HepG2 (cell line): ENCODE results near the gene SYNE3. TPM values are rescaled to one million over a fixed set of nuclear protein-coding genes. Genes with fewer than 3 reads are reported as not detected.

Experiments used
- ATAC-seq: fragments of 200-7000 bp; cut with Tn5 transposase; 3 replicates; pipeline ENCODE4 v1.9.1; 2020; ENCODE audit warnings: mild to moderate bottlenecking, moderate library complexity
- BruUV-seq: library from RNA; stranded (reverse); fragments of 400-500 nt; replicated peaks from 2 replicates; lab custom pipeline; 2021; lab: Mats Ljungman, UMichigan
- CTCF ChIA-PET: fragments of 300-600 bp; formaldehyde crosslinking; extraction: SDS; loops from one replicate; lab custom pipeline; 2021; ENCODE audit warnings: low total read pairs, inconsistent platforms, low intra/inter-chr PET ratio; lab: Yijun Ruan, JAX
- POLR2A ChIA-PET: fragments of 350-600 bp; sonication (Branson Sonifier 250); formaldehyde crosslinking; loops from one replicate; lab custom pipeline; 2020; ENCODE audit warnings: antibody characterized with exemption, inconsistent platforms; lab: Yijun Ruan, JAX
- DNase-seq: peaks from one replicate; pipeline ENCODE4 v3.0.0-alpha.2; 2015; ENCODE audit warnings: low spot score
- FAIRE-seq: peaks from 3 replicates; lab custom pipeline; 2011; peaks lifted over from hg19 to GRCh38; lab: Jason Lieb, UNC
- H2AFZ ChIP-seq: one replicate; pipeline ENCODE4 v1.6.1; 2011; ENCODE audit warnings: low read length, inconsistent platforms
- H3K27ac ChIP-seq: fragments of 300-600 bp; 3 replicates; pipeline ENCODE4 v1.8.0; 2011; ENCODE audit warnings: mixed run types, mild to moderate bottlenecking, mixed read lengths, low read length, inconsistent platforms; ENCODE audit not compliant: insufficient read depth; ENCODE audit errors: extremely low read length
- H3K27me3 ChIP-seq, 2 experiments: fragments of 200-600 bp in 1 of 2; 2 replicates in 1 of 2; 3 replicates in 1 of 2; pipeline versions ENCODE4 v1.6.0 to v1.8.0; 2011; ENCODE audit warnings: low read length in 2 of 2, mild to moderate bottlenecking in 2 of 2, moderate library complexity in 2 of 2, inconsistent platforms in 1 of 2; ENCODE audit not compliant: insufficient read depth in 2 of 2, control insufficient read depth in 1 of 2
- H3K36me3 ChIP-seq, 2 experiments: fragments of 200-600 bp in 1 of 2; replicated peaks in 1 of 2; 2 replicates in 1 of 2; 3 replicates in 1 of 2; pipeline versions ENCODE4 v1.5.1 to v1.8.0; 2011; ENCODE audit warnings: low read length in 2 of 2, inconsistent platforms in 1 of 2; ENCODE audit not compliant: insufficient read depth in 2 of 2, control insufficient read depth in 1 of 2
- H3K4me1 ChIP-seq: 2 replicates; pipeline ENCODE4 v1.5.1; 2012; ENCODE audit warnings: low read length, inconsistent platforms; ENCODE audit not compliant: insufficient read depth
- H3K4me2 ChIP-seq: 2 replicates; pipeline ENCODE4 v1.6.0; 2011; ENCODE audit warnings: low read depth, low read length, inconsistent platforms
- H3K4me3 ChIP-seq, 3 experiments: fragments of 200-600 bp in 1 of 3; sonication (generic), shearing (Covaris generic) in 1 of 3; replicated peaks in 1 of 3; 2 replicates each; pipeline ENCODE4 v1.5.1; 2011 to 2016; ENCODE audit warnings: low read length in 3 of 3, inconsistent platforms in 2 of 3, low read depth in 2 of 3, mild to moderate bottlenecking in 2 of 3, control low read depth in 1 of 3, mixed read lengths in 1 of 3; ENCODE audit not compliant: insufficient read depth in 1 of 3
- H3K79me2 ChIP-seq: one replicate; pipeline ENCODE4 v1.6.1; 2011; ENCODE audit warnings: low read length, inconsistent platforms; ENCODE audit not compliant: insufficient read depth
- H3K9ac ChIP-seq: 2 replicates; pipeline ENCODE4 v1.6.0; 2011; ENCODE audit warnings: mild to moderate bottlenecking, low read depth, low read length, inconsistent platforms; ENCODE audit not compliant: insufficient read depth
- H3K9me3 ChIP-seq: 2 replicates; pipeline ENCODE4 v1.5.1; 2012; ENCODE audit warnings: mild to moderate bottlenecking, low read length
- H4K20me1 ChIP-seq: 2 replicates; pipeline ENCODE4 v1.6.0; 2011; ENCODE audit warnings: inconsistent platforms, mild to moderate bottlenecking, low read length, moderate library complexity; ENCODE audit not compliant: insufficient read depth
- IRF2 ChIP-seq: IDR thresholded peaks from 2 replicates; pipeline ENCODE4 v1.6.1; 2018; ENCODE audit warnings: missing genetic modification reagents, missing compliant biosample characterization
- NCOA2 ChIP-seq: sonication (generic); formaldehyde crosslinking; IDR thresholded peaks from 2 replicates; pipeline ENCODE4 v1.8.0; 2022; ENCODE audit warnings: inconsistent platforms
- SP1 ChIP-seq, 2 experiments: fragments of 450-650 bp in 1 of 2; sonication (generic) in 1 of 2; formaldehyde crosslinking in 1 of 2; IDR thresholded peaks; 2 replicates each; pipeline versions ENCODE4 v1.4.0 to v1.6.1; 2016 to 2020; ENCODE audit warnings: missing genetic modification reagents in 1 of 2
- YEATS4 ChIP-seq: sonication (generic); formaldehyde crosslinking; IDR thresholded peaks from 2 replicates; pipeline ENCODE4 v1.4.0; 2020; ENCODE audit warnings: missing genetic modification reagents, borderline replicate concordance
- ZFP1 ChIP-seq: IDR thresholded peaks from 2 replicates; pipeline ENCODE4 v1.6.1; 2016
- ZNF616 ChIP-seq: sonication (generic); formaldehyde crosslinking; IDR thresholded peaks from 2 replicates; pipeline ENCODE4 v1.5.0; 2020; ENCODE audit warnings: low read depth, mild to moderate bottlenecking, missing genetic modification reagents
- ZNF713 ChIP-seq: sonication (generic); formaldehyde crosslinking; IDR thresholded peaks from 2 replicates; pipeline ENCODE4 v1.4.0; 2020; ENCODE audit warnings: mild to moderate bottlenecking, missing genetic modification reagents
- WGBS: methylation state at CpG from one replicate; pipeline ENCODE4 v1.1.6; 2017; ENCODE audit warnings: low lambda C conversion rate; 5-methylcytosine and 5-hydroxymethylcytosine counted together
- in situ Hi-C: cut with HindIII; loops from 2 replicates; pipeline ENCODE4 v1.10.0; 2017; ENCODE audit warnings: low pct_unique_long_range_greater_than_20kb; ENCODE audit not compliant: extremely low pct_ligation_motif_present
- intact Hi-C: fragments of 100-400 bp; cut with micrococcal nuclease; formaldehyde crosslinking; loops from one replicate; pipeline ENCODE4 v1.10.0; 2022; ENCODE audit not compliant: unreplicated experiment
- polyA plus RNA-seq, 8 experiments: library from polyadenylated mRNA; depleted of rRNA in 3 of 8; stranded (reverse) in 7 of 8; unstranded in 1 of 8; fragments of >200 nt; fragmentation: Illumina TruSeq in 4 of 8; extraction: Trizol in 4 of 8; gene quantifications; 2 replicates each; pipeline versions ENCODE4 v1.2.1 to v1.2.3, GENCODE V29; 2011 to 2016; ENCODE audit warnings: low read depth in 4 of 8, missing spikeins in 1 of 8, mixed read lengths in 1 of 8; ENCODE audit not compliant: insufficient read depth in 1 of 8
- total RNA-seq, 5 experiments: library from RNA; depleted of rRNA; stranded (reverse); fragments of >200 nt; fragmentation: Illumina TruSeq; extraction: Trizol; gene quantifications; 2 replicates each; pipeline ENCODE4 v1.2.3, GENCODE V29; 2016; ENCODE audit warnings: low read depth in 1 of 5
- TF ChIP-seq, protein P1 (sequence below): sonication (generic); formaldehyde crosslinking; IDR thresholded peaks from 2 replicates; pipeline ENCODE4 v1.8.0; 2022; ENCODE audit warnings: mild to moderate bottlenecking, missing genetic modification reagents, borderline replicate concordance
- TF ChIP-seq, protein P2 (sequence below): sonication (generic); formaldehyde crosslinking; IDR thresholded peaks from 2 replicates; pipeline ENCODE4 v1.8.0; 2022; ENCODE audit warnings: missing genetic modification reagents, mild to moderate bottlenecking, borderline replicate concordance
- TF ChIP-seq, protein P3 (sequence below): sonication (generic); formaldehyde crosslinking; IDR thresholded peaks from 2 replicates; pipeline ENCODE4 v1.4.0; 2020; ENCODE audit warnings: mild to moderate bottlenecking, missing genetic modification reagents, borderline replicate concordance
- TF ChIP-seq, protein P4 (sequence below), 2 experiments: sonication (generic) in 1 of 2; formaldehyde crosslinking in 1 of 2; IDR thresholded peaks; 2 replicates each; pipeline versions ENCODE4 v1.4.0 to v1.6.1; 2018 to 2020; ENCODE audit warnings: missing genetic modification reagents in 2 of 2, borderline replicate concordance in 1 of 2, low read depth in 1 of 2, mild to moderate bottlenecking in 1 of 2, missing biosample characterization in 1 of 2

SYNE3 gene
- total and polyA plus RNA-seq, 2 of the 13 experiments (the other 11 are each of a cell fraction or from before 2014, with no cell fraction given) = 7.8 to 8.0 TPM

DNA sequence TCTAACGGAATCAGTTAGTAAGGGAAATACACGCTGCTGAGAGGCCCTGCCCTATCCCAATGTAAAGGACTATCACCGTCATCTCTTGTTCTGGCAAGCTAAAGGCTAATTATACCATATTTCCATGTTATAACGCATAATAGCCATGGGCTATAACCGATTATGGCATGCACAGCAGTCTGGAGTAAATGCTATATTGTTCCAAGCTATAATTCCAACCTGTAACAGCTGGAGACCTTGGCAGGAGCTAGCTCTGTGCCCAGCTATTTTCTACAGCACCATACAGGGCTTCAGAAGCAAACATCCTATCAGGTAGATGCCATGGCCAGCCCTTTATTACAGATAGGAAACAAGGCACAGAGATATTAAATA is 26.3 kb downstream of the SYNE3 start:
- H3K4me3 ChIP-seq = no peak overlapping the region
- H3K36me3 ChIP-seq = no peaks in the 10 kb centered on the region; a peak in 1 of 5 replicates
- no peak overlapping the region for H3K4me2 ChIP-seq
- H3K27ac ChIP-seq = peak overlapping the region; percentile 58
- H3K79me2 ChIP-seq = peaks cover 4% of the 10 kb centered on the region
- no peak for ATAC-seq
- in situ Hi-C loops = no loop called here
- BruUV-seq = no TSS peak
- H3K9me3 ChIP-seq = no peaks in the 10 kb centered on the region
- intact Hi-C loops = no loop called here
- H3K27me3 ChIP-seq = no peaks in the 10 kb centered on the region
- no peak for FAIRE-seq
- H3K9ac ChIP-seq = no peak overlapping the region
- WGBS = 96% methylated on average over 5 of the region's 5 CpGs
- peaks cover 46% of the 10 kb centered on the region for H3K4me1 ChIP-seq
- ChIA-PET CTCF (no interaction called here), POLR2A (interaction anchor here (0.7 to 1.1 kb wide), 2 partner anchors 33 to 37 kb away, joined by 3 to 4 read pairs; no protein-coding TSS in a partner anchor)
- 0 out of 2 replicates have a peak, but pooled peaks cover 2% of the 10 kb centered on the region for H4K20me1 ChIP-seq
- DNase-seq = no peak
- H2AFZ ChIP-seq = no peak overlapping the region
- TF ChIP-seq ZFP1 (CRISPR knock-in tag) (no peak), IRF2 (CRISPR knock-in tag) (no peak), ZNF713 (no peak), NCOA2 (no peak), YEATS4 (CRISPR knock-in tag) (no peak), SP1 (IDR thresholded peaks at IDR 0.05) (no peak), SP1 (CRISPR knock-in tag; IDR thresholded peaks at IDR 0.05) (no peak), ZNF616 (no peak)
- TF ChIP-seq, protein P1, sequence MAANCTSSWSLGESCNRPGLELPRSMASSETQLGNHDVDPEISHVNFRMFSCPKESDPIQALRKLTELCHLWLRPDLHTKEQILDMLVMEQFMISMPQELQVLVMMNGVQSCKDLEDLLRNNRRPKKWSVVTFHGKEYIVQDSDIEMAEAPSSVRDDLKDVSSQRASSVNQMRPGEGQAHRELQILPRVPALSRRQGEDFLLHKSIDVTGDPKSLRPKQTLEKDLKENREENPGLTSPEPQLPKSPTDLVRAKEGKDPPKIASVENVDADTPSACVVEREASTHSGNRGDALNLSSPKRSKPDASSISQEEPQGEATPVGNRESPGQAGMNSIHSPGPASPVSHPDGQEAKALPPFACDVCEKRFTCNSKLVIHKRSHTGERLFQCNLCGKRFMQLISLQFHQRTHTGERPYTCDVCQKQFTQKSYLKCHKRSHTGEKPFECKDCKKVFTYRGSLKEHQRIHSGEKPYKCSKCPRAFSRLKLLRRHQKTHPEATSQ (CRISPR knock-in tag) = no peak
- TF ChIP-seq, protein P2, sequence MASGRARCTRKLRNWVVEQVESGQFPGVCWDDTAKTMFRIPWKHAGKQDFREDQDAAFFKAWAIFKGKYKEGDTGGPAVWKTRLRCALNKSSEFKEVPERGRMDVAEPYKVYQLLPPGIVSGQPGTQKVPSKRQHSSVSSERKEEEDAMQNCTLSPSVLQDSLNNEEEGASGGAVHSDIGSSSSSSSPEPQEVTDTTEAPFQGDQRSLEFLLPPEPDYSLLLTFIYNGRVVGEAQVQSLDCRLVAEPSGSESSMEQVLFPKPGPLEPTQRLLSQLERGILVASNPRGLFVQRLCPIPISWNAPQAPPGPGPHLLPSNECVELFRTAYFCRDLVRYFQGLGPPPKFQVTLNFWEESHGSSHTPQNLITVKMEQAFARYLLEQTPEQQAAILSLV (CRISPR knock-in tag) = no peak
- TF ChIP-seq, protein P3, sequence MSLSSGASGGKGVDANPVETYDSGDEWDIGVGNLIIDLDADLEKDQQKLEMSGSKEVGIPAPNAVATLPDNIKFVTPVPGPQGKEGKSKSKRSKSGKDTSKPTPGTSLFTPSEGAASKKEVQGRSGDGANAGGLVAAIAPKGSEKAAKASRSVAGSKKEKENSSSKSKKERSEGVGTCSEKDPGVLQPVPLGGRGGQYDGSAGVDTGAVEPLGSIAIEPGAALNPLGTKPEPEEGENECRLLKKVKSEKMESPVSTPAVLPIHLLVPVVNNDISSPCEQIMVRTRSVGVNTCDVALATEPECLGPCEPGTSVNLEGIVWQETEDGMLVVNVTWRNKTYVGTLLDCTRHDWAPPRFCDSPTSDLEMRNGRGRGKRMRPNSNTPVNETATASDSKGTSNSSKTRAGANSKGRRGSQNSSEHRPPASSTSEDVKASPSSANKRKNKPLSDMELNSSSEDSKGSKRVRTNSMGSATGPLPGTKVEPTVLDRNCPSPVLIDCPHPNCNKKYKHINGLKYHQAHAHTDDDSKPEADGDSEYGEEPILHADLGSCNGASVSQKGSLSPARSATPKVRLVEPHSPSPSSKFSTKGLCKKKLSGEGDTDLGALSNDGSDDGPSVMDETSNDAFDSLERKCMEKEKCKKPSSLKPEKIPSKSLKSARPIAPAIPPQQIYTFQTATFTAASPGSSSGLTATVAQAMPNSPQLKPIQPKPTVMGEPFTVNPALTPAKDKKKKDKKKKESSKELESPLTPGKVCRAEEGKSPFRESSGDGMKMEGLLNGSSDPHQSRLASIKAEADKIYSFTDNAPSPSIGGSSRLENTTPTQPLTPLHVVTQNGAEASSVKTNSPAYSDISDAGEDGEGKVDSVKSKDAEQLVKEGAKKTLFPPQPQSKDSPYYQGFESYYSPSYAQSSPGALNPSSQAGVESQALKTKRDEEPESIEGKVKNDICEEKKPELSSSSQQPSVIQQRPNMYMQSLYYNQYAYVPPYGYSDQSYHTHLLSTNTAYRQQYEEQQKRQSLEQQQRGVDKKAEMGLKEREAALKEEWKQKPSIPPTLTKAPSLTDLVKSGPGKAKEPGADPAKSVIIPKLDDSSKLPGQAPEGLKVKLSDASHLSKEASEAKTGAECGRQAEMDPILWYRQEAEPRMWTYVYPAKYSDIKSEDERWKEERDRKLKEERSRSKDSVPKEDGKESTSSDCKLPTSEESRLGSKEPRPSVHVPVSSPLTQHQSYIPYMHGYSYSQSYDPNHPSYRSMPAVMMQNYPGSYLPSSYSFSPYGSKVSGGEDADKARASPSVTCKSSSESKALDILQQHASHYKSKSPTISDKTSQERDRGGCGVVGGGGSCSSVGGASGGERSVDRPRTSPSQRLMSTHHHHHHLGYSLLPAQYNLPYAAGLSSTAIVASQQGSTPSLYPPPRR (CRISPR knock-in tag) = no peak
- TF ChIP-seq, protein P4, sequence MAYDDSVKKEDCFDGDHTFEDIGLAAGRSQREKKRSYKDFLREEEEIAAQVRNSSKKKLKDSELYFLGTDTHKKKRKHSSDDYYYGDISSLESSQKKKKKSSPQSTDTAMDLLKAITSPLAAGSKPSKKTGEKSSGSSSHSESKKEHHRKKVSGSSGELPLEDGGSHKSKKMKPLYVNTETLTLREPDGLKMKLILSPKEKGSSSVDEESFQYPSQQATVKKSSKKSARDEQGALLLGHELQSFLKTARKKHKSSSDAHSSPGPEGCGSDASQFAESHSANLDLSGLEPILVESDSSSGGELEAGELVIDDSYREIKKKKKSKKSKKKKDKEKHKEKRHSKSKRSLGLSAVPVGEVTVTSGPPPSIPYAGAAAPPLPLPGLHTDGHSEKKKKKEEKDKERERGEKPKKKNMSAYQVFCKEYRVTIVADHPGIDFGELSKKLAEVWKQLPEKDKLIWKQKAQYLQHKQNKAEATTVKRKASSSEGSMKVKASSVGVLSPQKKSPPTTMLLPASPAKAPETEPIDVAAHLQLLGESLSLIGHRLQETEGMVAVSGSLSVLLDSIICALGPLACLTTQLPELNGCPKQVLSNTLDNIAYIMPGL (CRISPR knock-in tag; IDR thresholded peaks at IDR 0.05; ENCODE audit: borderline replicate concordance in 1 of 2, low read depth in 1 of 2) = no peak
